HUES6 (cell line): ENCODE data around the gene SEMA7A.

Source experiments
- H3K27ac ChIP-seq: 2 replicates; pipeline ENCODE4 v1.7.0; 2013; ENCODE audit warnings: low read depth, mild to moderate bottlenecking, low read length, inconsistent platforms
- H3K27me3 ChIP-seq: 2 replicates; pipeline ENCODE4 v1.6.1; 2013; ENCODE audit warnings: low read length; ENCODE audit not compliant: control insufficient read depth, insufficient read depth
- H3K36me3 ChIP-seq: 2 replicates; pipeline ENCODE4 v1.6.1; 2013; ENCODE audit warnings: low read length; ENCODE audit not compliant: control insufficient read depth, insufficient read depth
- H3K4me1 ChIP-seq: 2 replicates; pipeline ENCODE4 v1.6.1; 2013; ENCODE audit warnings: low read length; ENCODE audit not compliant: control insufficient read depth, insufficient read depth
- H3K4me3 ChIP-seq: 2 replicates; pipeline ENCODE4 v1.5.1; 2013; ENCODE audit warnings: low read depth, low read length
- H3K9ac ChIP-seq: one replicate; pipeline ENCODE4 v1.6.1; 2013; ENCODE audit warnings: mild to moderate bottlenecking, low read length
- H3K9me3 ChIP-seq: 2 replicates; pipeline ENCODE4 v1.6.1; 2013; ENCODE audit warnings: low read depth, low read length; ENCODE audit not compliant: control insufficient read depth, insufficient read depth

SEMA7A gene

DNA sequence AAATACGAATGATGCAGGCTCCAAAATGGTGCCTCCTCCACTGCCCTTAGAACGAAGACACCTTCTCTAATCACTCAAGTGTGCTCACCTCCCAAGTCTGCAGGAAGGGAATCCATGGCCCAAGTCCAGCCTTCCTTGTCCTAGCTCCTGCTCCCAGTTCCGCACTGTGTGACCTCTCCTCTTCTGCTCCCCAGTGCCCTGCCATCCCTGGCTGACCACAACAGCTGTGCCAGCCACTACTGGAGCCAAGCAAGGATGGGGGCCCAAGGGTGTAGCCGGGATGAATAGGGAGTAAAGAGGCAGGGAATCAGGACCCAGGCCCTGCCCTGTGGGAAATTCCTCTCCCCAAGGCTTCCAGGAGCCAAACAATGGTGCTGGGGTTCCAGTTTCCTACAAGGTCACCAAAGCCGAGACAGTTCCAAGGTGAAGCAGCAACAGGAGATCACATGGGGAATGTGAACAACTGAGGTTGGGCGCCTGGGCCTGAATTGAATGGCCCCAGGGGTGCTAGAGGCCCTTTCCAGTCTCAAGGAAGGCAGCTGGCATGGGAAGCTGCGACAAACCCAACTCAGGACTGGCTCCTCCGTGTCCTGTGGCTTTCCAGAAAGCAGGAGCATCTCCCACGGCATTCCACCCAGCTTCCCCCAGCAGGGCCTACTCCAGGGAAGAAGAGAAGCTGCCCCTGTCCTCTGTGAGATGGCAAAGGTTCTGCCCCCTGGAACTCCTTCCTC lies 20.2 kb downstream of the SEMA7A start:
- Histone ChIP-seq H3K27ac (no peak overlapping the region), H3K9me3 (no peaks in the 10 kb centered on the region), H3K36me3 (peaks cover 68% of the 10 kb centered on the region), H3K9ac (no peak overlapping the region), H3K4me1 (no peaks in the 10 kb centered on the region), H3K4me3 (no peak overlapping the region), H3K27me3 (no peaks in the 10 kb centered on the region)

DNA sequence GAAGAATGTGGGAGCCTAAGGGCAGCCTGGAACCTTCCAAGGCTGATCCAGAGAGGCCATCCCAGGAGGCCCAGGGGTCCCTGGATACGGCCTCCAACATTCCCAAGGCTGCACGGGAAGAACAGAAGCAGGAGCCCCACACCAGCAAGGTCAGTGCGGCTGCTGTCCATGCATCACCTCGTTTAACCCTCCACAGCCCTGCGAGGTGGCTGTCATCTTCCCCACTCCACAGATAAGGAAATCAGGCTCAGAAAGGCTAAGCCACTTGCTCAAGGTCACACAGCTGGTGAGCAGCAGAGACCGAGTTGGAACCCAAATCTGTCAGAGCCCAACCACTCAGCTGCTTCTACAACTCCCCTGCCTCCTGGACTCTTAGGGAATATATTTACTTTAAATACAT lies 21.6 kb downstream of the SEMA7A start:
- Histone ChIP-seq H3K4me3 (no peak overlapping the region), H3K36me3 (peaks cover 60% of the 10 kb centered on the region), H3K27me3 (no peaks in the 10 kb centered on the region), H3K4me1 (peaks cover 7% of the 10 kb centered on the region; the same call in 1 of the 2 replicates), H3K27ac (no peak overlapping the region), H3K9me3 (no peaks in the 10 kb centered on the region), H3K9ac (no peak overlapping the region)

DNA sequence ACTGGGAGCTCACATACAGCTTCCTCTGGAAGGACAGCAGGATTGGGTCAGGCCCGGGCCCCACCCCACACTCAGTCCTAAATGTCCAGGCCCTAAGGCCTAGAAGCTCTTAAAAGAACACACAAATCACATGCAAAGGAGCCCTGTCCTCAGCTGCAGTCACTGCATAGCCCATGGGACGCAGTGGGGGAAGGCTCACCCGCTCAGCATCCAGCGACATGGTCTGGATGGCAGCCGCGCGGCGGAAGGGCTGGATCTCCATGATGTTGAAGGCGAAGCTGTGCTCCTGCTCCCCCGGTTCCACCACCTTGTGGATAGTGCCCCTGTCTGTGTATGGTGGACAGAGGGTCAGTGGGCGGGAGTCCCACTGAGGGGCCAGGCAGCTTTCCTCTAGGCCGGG lies 22.1 kb downstream of the SEMA7A start:
- H3K9me3 ChIP-seq = no peaks in the 10 kb centered on the region
- peaks cover 57% of the 10 kb centered on the region for H3K36me3 ChIP-seq
- H3K4me3 ChIP-seq = no peak overlapping the region
- H3K4me1 ChIP-seq = peaks cover 12% of the 10 kb centered on the region; the same call in 1 of the 2 replicates
- no peak overlapping the region for H3K27ac ChIP-seq
- H3K27me3 ChIP-seq = no peaks in the 10 kb centered on the region
- no peak overlapping the region for H3K9ac ChIP-seq

DNA sequence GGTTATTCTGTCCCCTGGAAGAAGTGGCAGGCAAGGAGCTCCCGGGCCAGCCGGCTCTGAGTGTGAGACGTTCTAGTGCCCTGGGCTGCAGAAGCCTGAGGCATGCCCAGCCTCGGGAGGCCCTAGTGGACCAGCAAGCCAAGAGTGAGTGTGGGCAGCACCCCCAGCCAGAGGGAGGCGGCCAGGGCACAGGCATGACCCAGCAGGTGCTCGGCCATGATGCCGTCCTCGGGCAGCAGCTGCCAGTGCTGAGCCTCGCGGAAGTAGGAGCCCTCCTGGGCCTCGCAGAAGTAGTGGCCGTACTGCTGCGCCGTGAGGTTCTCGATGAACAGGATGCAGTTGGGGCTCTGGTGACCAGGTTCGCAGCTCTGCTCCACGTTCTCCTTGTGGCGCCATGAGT lies 23.3 kb downstream of the SEMA7A start:
- Histone ChIP-seq H3K36me3 (peaks cover 45% of the 10 kb centered on the region), H3K9me3 (no peaks in the 10 kb centered on the region), H3K4me1 (peaks cover 14% of the 10 kb centered on the region; the same call in 1 of the 2 replicates), H3K27me3 (no peaks in the 10 kb centered on the region), H3K9ac (no peak overlapping the region), H3K4me3 (no peak overlapping the region), H3K27ac (no peak overlapping the region)

DNA sequence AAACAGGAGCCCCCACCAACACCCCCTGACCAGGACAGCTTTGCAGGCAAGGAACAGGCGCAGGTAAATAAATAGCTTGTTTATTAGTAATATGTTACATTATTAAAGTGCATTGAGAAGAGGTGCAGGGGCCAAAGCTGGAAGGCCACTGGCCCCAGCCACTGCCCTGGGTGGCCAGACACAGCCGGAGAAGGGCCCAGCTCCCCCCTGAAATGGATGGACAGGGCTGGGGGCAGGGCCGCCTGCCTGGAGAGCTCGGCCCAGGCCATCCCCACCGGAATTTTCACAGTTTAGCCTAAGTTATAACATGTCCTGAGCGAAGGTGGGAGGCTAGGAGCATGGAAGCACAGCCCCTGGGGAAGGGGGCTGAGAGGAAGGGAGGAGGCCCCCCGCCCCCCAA lies 24.5 kb downstream of the SEMA7A start:
- Histone ChIP-seq H3K4me1 (peaks cover 14% of the 10 kb centered on the region; the same call in 1 of the 2 replicates), H3K4me3 (no peak overlapping the region), H3K36me3 (peaks cover 33% of the 10 kb centered on the region), H3K27me3 (no peaks in the 10 kb centered on the region), H3K27ac (no peak overlapping the region), H3K9ac (no peak overlapping the region), H3K9me3 (no peaks in the 10 kb centered on the region)

DNA sequence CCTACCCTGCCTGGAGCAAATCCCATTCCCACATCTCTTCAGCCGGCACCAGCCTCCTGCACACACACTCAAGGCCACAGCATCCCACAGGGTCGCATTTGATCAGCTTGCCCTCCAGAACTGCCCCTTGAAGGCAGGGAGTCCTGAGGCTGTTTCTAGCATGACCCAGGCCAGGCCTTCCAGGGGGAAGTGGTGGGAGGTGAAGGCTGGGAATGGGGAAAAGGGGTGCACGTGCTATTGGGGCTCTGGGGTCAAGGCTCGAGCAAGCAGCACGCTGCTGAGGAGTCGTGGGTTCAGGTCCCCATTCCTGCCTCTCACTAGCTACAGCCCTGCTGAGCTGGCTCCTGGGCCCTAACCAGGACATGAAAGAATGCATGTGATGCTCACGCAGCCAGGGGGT lies 24.9 kb downstream of the SEMA7A start:
- Histone ChIP-seq H3K4me3 (no peak overlapping the region), H3K27me3 (no peaks in the 10 kb centered on the region), H3K9me3 (no peaks in the 10 kb centered on the region), H3K4me1 (peaks cover 14% of the 10 kb centered on the region; the same call in 1 of the 2 replicates), H3K27ac (no peak overlapping the region), H3K36me3 (peaks cover 29% of the 10 kb centered on the region), H3K9ac (no peak overlapping the region)

DNA sequence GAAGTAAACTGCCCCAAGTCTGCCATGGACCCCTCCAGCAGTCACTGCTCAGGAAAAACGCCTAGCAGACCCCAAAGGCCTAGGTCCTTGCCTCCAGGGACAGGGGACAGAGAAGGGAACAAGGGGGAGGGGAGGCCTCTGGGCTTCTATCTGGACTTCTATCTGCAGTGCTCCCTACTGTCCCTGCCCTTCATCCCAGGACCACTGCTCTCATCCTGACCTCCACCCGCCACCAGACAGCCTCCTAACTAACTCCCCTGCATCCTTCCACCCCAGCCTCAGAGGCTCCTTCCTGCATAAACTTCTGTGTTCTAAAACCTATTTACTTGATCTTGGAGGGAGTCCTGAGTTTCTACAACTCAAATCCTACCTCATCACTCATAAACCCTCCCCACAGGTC lies 25.4 kb downstream of the SEMA7A start:
- H3K4me3 ChIP-seq = no peak overlapping the region
- H3K4me1 ChIP-seq = peaks cover 14% of the 10 kb centered on the region; the same call in 1 of the 2 replicates
- peaks cover 27% of the 10 kb centered on the region for H3K36me3 ChIP-seq
- no peak overlapping the region for H3K27ac ChIP-seq
- no peaks in the 10 kb centered on the region for H3K27me3 ChIP-seq
- no peak overlapping the region for H3K9ac ChIP-seq
- no peaks in the 10 kb centered on the region for H3K9me3 ChIP-seq

DNA sequence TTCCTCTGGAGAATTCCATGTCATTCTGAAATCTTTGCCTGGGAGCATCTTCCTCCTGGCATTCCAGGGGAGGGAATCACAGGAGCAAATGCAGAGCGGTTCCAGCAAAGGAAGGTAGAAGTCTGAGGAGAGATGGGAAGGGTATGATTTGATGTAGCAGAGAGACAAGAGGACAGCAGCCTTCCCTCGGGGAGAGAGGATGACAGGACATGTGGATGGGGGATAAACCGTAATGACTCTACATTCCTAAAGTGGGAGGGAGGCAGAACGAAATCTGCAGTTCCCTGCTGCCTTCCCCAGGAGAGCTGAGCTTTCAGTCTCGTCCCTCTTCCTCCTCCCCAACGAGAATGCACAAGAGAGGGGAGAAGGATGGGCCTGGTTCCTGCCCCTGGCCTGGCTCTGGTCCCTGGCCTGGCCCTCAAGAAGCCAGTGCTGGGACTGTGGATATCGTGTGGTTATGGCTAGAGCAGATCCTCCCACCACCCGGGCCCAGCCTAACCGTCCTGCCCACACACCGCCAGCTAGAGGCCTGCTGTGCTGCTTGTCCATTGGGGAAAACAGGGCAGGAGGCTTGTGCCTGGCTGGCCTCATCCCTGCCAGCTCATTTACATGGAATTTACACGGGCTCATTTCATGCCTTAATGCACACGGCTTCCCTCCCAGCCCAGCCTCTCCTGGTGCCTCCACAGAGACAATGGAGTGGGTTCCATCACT lies 26.6 kb downstream of the SEMA7A start:
- Histone ChIP-seq H3K4me3 (no peak overlapping the region), H3K9me3 (no peaks in the 10 kb centered on the region), H3K27me3 (no peaks in the 10 kb centered on the region), H3K27ac (no peak overlapping the region), H3K9ac (no peak overlapping the region), H3K36me3 (peaks cover 23% of the 10 kb centered on the region), H3K4me1 (peaks cover 14% of the 10 kb centered on the region; the same call in 1 of the 2 replicates)

DNA sequence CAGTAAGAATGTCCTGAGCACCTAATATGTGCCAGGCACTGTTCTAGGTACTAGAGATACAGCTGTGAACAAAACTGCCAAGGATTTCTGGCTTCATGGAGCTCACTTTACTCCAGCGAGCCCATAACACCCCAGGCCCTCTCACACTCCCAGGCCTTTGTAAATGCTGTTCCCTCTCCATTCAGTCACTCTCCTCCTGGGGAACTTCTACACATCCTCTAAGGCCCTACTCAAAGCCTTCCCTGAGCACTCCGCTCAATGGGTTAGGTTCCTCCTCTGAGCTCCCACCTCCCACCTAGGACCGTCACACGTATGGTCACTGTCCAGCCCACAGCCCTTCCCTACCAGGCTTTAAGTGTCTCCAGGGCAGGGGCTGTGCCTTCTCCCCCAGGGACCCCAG lies 27.2 kb downstream of the SEMA7A start:
- Histone ChIP-seq H3K4me3 (no peak overlapping the region), H3K27ac (no peak overlapping the region)

DNA sequence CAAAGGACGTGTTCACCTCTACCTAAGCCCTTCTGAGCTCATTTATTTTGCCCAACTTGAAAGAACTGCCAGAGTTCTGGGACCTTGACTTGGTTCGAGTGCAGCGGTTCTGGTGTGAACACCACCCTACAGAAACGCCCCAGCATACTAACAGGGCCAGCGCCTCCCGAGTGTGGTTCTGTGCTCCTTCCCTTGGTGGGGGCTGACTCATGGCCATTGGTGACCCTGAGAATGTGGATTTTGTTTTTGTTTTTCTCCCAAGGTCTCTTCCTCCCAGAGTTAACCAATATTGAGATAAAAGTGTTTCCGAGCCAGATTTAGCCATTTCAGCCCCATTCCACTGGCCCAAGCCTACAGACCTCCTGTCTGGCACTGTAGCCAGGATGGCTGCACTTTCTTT lies 27.9 kb downstream of the SEMA7A start:
- Histone ChIP-seq H3K4me1 (peaks cover 20% of the 10 kb centered on the region; the same call in 1 of the 2 replicates), H3K27ac (no peak overlapping the region), H3K4me3 (no peak overlapping the region), H3K36me3 (peaks cover 9% of the 10 kb centered on the region), H3K9ac (no peak overlapping the region), H3K9me3 (no peaks in the 10 kb centered on the region), H3K27me3 (no peaks in the 10 kb centered on the region)

More for the DNA sequence above, 27.2 kb downstream of the SEMA7A start:
- Histone ChIP-seq H3K36me3 (peaks cover 16% of the 10 kb centered on the region), H3K9me3 (no peaks in the 10 kb centered on the region), H3K9ac (no peak overlapping the region), H3K27me3 (no peaks in the 10 kb centered on the region), H3K4me1 (peaks cover 14% of the 10 kb centered on the region; the same call in 1 of the 2 replicates)

DNA sequence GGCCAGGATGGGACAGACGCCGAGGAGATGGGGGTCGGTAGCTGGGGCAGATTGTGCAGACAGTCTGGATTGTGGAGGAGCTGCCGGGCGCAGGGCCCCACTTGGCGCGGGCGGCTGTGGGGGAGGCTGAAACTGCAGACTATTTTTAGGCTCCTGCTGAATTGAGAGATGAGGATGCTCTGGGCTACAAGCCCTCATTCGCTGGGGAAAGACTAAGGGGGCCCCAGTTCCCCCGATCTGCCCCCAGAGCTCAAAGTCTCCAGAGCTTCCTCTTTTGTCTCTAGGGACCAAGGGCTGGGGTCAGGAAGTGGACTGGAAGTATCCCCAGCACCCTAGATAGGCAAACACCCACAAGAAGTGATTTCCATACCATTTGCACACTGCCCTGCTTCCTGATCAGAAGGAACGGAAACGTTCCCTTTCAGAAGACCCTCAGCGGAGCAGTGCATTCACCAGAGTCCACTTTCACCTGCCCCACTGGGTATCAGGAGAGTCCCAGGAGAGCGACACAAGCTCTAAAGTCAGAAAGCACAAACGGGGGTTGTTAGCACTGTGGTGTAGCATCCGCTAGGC lies 29.7 kb downstream of the SEMA7A start:
- no peak overlapping the region for H3K9ac ChIP-seq

More for the DNA sequence above, 29.7 kb downstream of the SEMA7A start:
- Histone ChIP-seq H3K4me3 (no peak overlapping the region), H3K27ac (no peak overlapping the region), H3K36me3 (no peaks in the 10 kb centered on the region), H3K4me1 (peaks cover 21% of the 10 kb centered on the region; the same call in 1 of the 2 replicates), H3K27me3 (no peaks in the 10 kb centered on the region), H3K9me3 (no peaks in the 10 kb centered on the region)
